ENCODE results near the gene EED.

The EED gene

GRCh38 chr11:86205421-86206336, 38.9 kb upstream of the EED start:
- Histone ChIP-seq H3K9ac (ENCODE audit: low read depth, low read length) (no peak overlapping the region), H3K4me1 (ENCODE audit: control insufficient read depth, insufficient read depth, low read length) (0 out of 2 replicates have a peak, but pooled peaks cover 3% of the 10 kb centered on the region), H3K27me3 (ENCODE audit: control insufficient read depth, insufficient read depth, low read length) (peaks cover 17% of the 10 kb centered on the region), H3K27ac (ENCODE audit: low read depth, low read length) (no peak overlapping the region), H3K9me3 (ENCODE audit: control insufficient read depth, insufficient read depth, low read length) (no peaks in the 10 kb centered on the region), H3K4me3 (ENCODE audit: low read depth, low read length) (no peak overlapping the region), H3K36me3 (ENCODE audit: control insufficient read depth, insufficient read depth, low read length) (no peaks in the 10 kb centered on the region)

- Histone ChIP-seq H3K4me3 (ENCODE audit: low read depth, low read length) (no peak overlapping the region), H3K27ac (ENCODE audit: low read depth, low read length) (no peak overlapping the region), H3K36me3 (ENCODE audit: control insufficient read depth, insufficient read depth, low read length) (no peaks in the 10 kb centered on the region), H3K9ac (ENCODE audit: low read depth, low read length) (no peak overlapping the region), H3K27me3 (ENCODE audit: control insufficient read depth, insufficient read depth, low read length) (peaks cover 17% of the 10 kb centered on the region), H3K9me3 (ENCODE audit: control insufficient read depth, insufficient read depth, low read length) (no peaks in the 10 kb centered on the region), H3K4me1 (ENCODE audit: control insufficient read depth, insufficient read depth, low read length) (0 out of 2 replicates have a peak, but pooled peaks cover 3% of the 10 kb centered on the region)
These were observed 38.2 kb upstream of the EED start for GRCh38 chr11:86206337-86206695.

- H3K36me3 ChIP-seq (ENCODE audit: control insufficient read depth, insufficient read depth, low read length): no peaks in the 10 kb centered on the region
- no peaks in the 10 kb centered on the region for H3K9me3 ChIP-seq (ENCODE audit: control insufficient read depth, insufficient read depth, low read length)
- no peak overlapping the region for H3K9ac ChIP-seq (ENCODE audit: low read depth, low read length)
- no peak overlapping the region for H3K27ac ChIP-seq (ENCODE audit: low read depth, low read length)
- peaks cover 7% of the 10 kb centered on the region for H3K27me3 ChIP-seq (ENCODE audit: control insufficient read depth, insufficient read depth, low read length)
- no peaks in the 10 kb centered on the region for H3K4me1 ChIP-seq (ENCODE audit: control insufficient read depth, insufficient read depth, low read length)
- no peak overlapping the region for H3K4me3 ChIP-seq (ENCODE audit: low read depth, low read length)
These were observed 37.1 kb upstream of the EED start for GRCh38 chr11:86207413-86207812.

- no peak overlapping the region for H3K27ac ChIP-seq (ENCODE audit: low read depth, low read length)
- no peaks in the 10 kb centered on the region for H3K27me3 ChIP-seq (ENCODE audit: control insufficient read depth, insufficient read depth, low read length)
- no peak overlapping the region for H3K4me3 ChIP-seq (ENCODE audit: low read depth, low read length)
- H3K9me3 ChIP-seq (ENCODE audit: control insufficient read depth, insufficient read depth, low read length): no peaks in the 10 kb centered on the region
- no peaks in the 10 kb centered on the region for H3K36me3 ChIP-seq (ENCODE audit: control insufficient read depth, insufficient read depth, low read length)
- no peaks in the 10 kb centered on the region for H3K4me1 ChIP-seq (ENCODE audit: control insufficient read depth, insufficient read depth, low read length)
- no peak overlapping the region for H3K9ac ChIP-seq (ENCODE audit: low read depth, low read length)
These were observed 36.0 kb upstream of the EED start for GRCh38 chr11:86208572-86208971.

GRCh38 chr11:86209806-86210657, 34.5 kb upstream of the EED start:
- H3K9me3 ChIP-seq (ENCODE audit: control insufficient read depth, insufficient read depth, low read length): no peaks in the 10 kb centered on the region
- no peaks in the 10 kb centered on the region for H3K27me3 ChIP-seq (ENCODE audit: control insufficient read depth, insufficient read depth, low read length)
- no peak overlapping the region for H3K9ac ChIP-seq (ENCODE audit: low read depth, low read length)
- H3K36me3 ChIP-seq (ENCODE audit: control insufficient read depth, insufficient read depth, low read length): no peaks in the 10 kb centered on the region
- no peak overlapping the region for H3K27ac ChIP-seq (ENCODE audit: low read depth, low read length)
- H3K4me1 ChIP-seq (ENCODE audit: control insufficient read depth, insufficient read depth, low read length): no peaks in the 10 kb centered on the region
- no peak overlapping the region for H3K4me3 ChIP-seq (ENCODE audit: low read depth, low read length)

GRCh38 chr11:86210898-86211297, 33.7 kb upstream of the EED start:
- H3K36me3 ChIP-seq (ENCODE audit: control insufficient read depth, insufficient read depth, low read length): no peaks in the 10 kb centered on the region
- H3K4me1 ChIP-seq (ENCODE audit: control insufficient read depth, insufficient read depth, low read length): no peaks in the 10 kb centered on the region
- H3K9ac ChIP-seq (ENCODE audit: low read depth, low read length): no peak overlapping the region
- no peak overlapping the region for H3K27ac ChIP-seq (ENCODE audit: low read depth, low read length)
- H3K27me3 ChIP-seq (ENCODE audit: control insufficient read depth, insufficient read depth, low read length): no peaks in the 10 kb centered on the region
- H3K9me3 ChIP-seq (ENCODE audit: control insufficient read depth, insufficient read depth, low read length): no peaks in the 10 kb centered on the region
- H3K4me3 ChIP-seq (ENCODE audit: low read depth, low read length): no peak overlapping the region

GRCh38 chr11:86211619-86212018, 32.9 kb upstream of the EED start:
- no peak overlapping the region for H3K9ac ChIP-seq (ENCODE audit: low read depth, low read length)

GRCh38 chr11:86212019-86212611, 32.4 kb upstream of the EED start:
- Histone ChIP-seq H3K4me3 (ENCODE audit: low read depth, low read length) (no peak overlapping the region), H3K36me3 (ENCODE audit: control insufficient read depth, insufficient read depth, low read length) (no peaks in the 10 kb centered on the region), H3K27me3 (ENCODE audit: control insufficient read depth, insufficient read depth, low read length) (no peaks in the 10 kb centered on the region), H3K9ac (ENCODE audit: low read depth, low read length) (no peak overlapping the region), H3K4me1 (ENCODE audit: control insufficient read depth, insufficient read depth, low read length) (no peaks in the 10 kb centered on the region), H3K27ac (ENCODE audit: low read depth, low read length) (no peak overlapping the region), H3K9me3 (ENCODE audit: control insufficient read depth, insufficient read depth, low read length) (no peaks in the 10 kb centered on the region)

More at GRCh38 chr11:86211619-86212018, 32.9 kb upstream of the EED start:
- Histone ChIP-seq H3K36me3 (ENCODE audit: control insufficient read depth, insufficient read depth, low read length) (no peaks in the 10 kb centered on the region), H3K9me3 (ENCODE audit: control insufficient read depth, insufficient read depth, low read length) (no peaks in the 10 kb centered on the region), H3K27ac (ENCODE audit: low read depth, low read length) (no peak overlapping the region), H3K4me1 (ENCODE audit: control insufficient read depth, insufficient read depth, low read length) (no peaks in the 10 kb centered on the region), H3K4me3 (ENCODE audit: low read depth, low read length) (no peak overlapping the region), H3K27me3 (ENCODE audit: control insufficient read depth, insufficient read depth, low read length) (no peaks in the 10 kb centered on the region)

- H3K9ac ChIP-seq (ENCODE audit: low read depth, low read length): no peak overlapping the region
- H3K27ac ChIP-seq (ENCODE audit: low read depth, low read length): no peak overlapping the region
- no peak overlapping the region for H3K4me3 ChIP-seq (ENCODE audit: low read depth, low read length)
- H3K9me3 ChIP-seq (ENCODE audit: control insufficient read depth, insufficient read depth, low read length): no peaks in the 10 kb centered on the region
- H3K36me3 ChIP-seq (ENCODE audit: control insufficient read depth, insufficient read depth, low read length): no peaks in the 10 kb centered on the region
- H3K4me1 ChIP-seq (ENCODE audit: control insufficient read depth, insufficient read depth, low read length): no peaks in the 10 kb centered on the region
- H3K27me3 ChIP-seq (ENCODE audit: control insufficient read depth, insufficient read depth, low read length): no peaks in the 10 kb centered on the region
These were observed 29.8 kb upstream of the EED start for GRCh38 chr11:86214710-86215109.

- Histone ChIP-seq H3K27me3 (ENCODE audit: control insufficient read depth, insufficient read depth, low read length) (no peaks in the 10 kb centered on the region), H3K27ac (ENCODE audit: low read depth, low read length) (no peak overlapping the region), H3K9me3 (ENCODE audit: control insufficient read depth, insufficient read depth, low read length) (no peaks in the 10 kb centered on the region), H3K4me3 (ENCODE audit: low read depth, low read length) (no peak overlapping the region), H3K9ac (ENCODE audit: low read depth, low read length) (no peak overlapping the region), H3K36me3 (ENCODE audit: control insufficient read depth, insufficient read depth, low read length) (no peaks in the 10 kb centered on the region), H3K4me1 (ENCODE audit: control insufficient read depth, insufficient read depth, low read length) (no peaks in the 10 kb centered on the region)
These were observed 26.1 kb upstream of the EED start for GRCh38 chr11:86218125-86219084.

All from HUES48 (cell line).